ENCODE measurements around the gene RBM6.
"Not testable (repeated sequence)": the region's sequence is repeated elsewhere in the genome, so short reads cannot be mapped to it uniquely, and the experiment has no call there.

RBM6 gene

GRCh38 chr3:50050361-50050760, 110.4 kb downstream of the RBM6 start:
- no peak for DNase-seq
- in situ Hi-C loops (cut with HindIII; ENCODE audit: low pct_ligation_motif_present, low pct_unique_long_range_greater_than_20kb, low sequenced_read_pairs) = no loop called here

- no peak for DNase-seq
- in situ Hi-C loops (cut with HindIII; ENCODE audit: low pct_ligation_motif_present, low pct_unique_long_range_greater_than_20kb, low sequenced_read_pairs) = no loop called here
These were observed 117.8 kb downstream of the RBM6 start for GRCh38 chr3:50057756-50058155.

GRCh38 chr3:50068134-50068533, 128.2 kb downstream of the RBM6 start:
- in situ Hi-C loops (cut with HindIII; ENCODE audit: low pct_ligation_motif_present, low pct_unique_long_range_greater_than_20kb, low sequenced_read_pairs) = no loop called here
- DNase-seq = no peak

GRCh38 chr3:50078091-50078490, 138.1 kb downstream of the RBM6 start:
- in situ Hi-C loops (cut with HindIII; ENCODE audit: low pct_ligation_motif_present, low pct_unique_long_range_greater_than_20kb, low sequenced_read_pairs) = no loop called here
- DNase-seq = no peak

GRCh38 chr3:50078622-50079021, 138.7 kb downstream of the RBM6 start:
- no peak for DNase-seq
- in situ Hi-C loops (cut with HindIII; ENCODE audit: low pct_ligation_motif_present, low pct_unique_long_range_greater_than_20kb, low sequenced_read_pairs) = no loop called here

GRCh38 chr3:50084951-50085350, 145.0 kb downstream of the RBM6 start:
- in situ Hi-C loops (cut with HindIII; ENCODE audit: low pct_ligation_motif_present, low pct_unique_long_range_greater_than_20kb, low sequenced_read_pairs) = not testable (repeated sequence)

GRCh38 chr3:50088725-50089608, 149.0 kb downstream of the RBM6 start, which contains the start of gene RBM5:
TSS of gene RBM5 (plus strand) at chr3:50088919. CDS start at chr3:50090435, 1,516 bp downstream.
- peak; percentile 93 for DNase-seq
- in situ Hi-C loops (cut with HindIII; ENCODE audit: low pct_ligation_motif_present, low pct_unique_long_range_greater_than_20kb, low sequenced_read_pairs) = no loop called here

More at GRCh38 chr3:50084951-50085350, 145.0 kb downstream of the RBM6 start:
- DNase-seq = not testable (repeated sequence)

GRCh38 chr3:50089609-50089945, 149.6 kb downstream of the RBM6 start:
- in situ Hi-C loops (cut with HindIII; ENCODE audit: low pct_ligation_motif_present, low pct_unique_long_range_greater_than_20kb, low sequenced_read_pairs) = no loop called here
- peak; percentile 27 for DNase-seq

- in situ Hi-C loops (cut with HindIII; ENCODE audit: low pct_ligation_motif_present, low pct_unique_long_range_greater_than_20kb, low sequenced_read_pairs) = no loop called here
- no peak for DNase-seq
These were observed 151.0 kb downstream of the RBM6 start for GRCh38 chr3:50090984-50091383.

GRCh38 chr3:50095352-50095998, 155.5 kb downstream of the RBM6 start:
- in situ Hi-C loops (cut with HindIII; ENCODE audit: low pct_ligation_motif_present, low pct_unique_long_range_greater_than_20kb, low sequenced_read_pairs) = no loop called here
- DNase-seq = no peak

- in situ Hi-C loops (cut with HindIII; ENCODE audit: low pct_ligation_motif_present, low pct_unique_long_range_greater_than_20kb, low sequenced_read_pairs) = no loop called here
- DNase-seq = no peak
These were observed 160.4 kb downstream of the RBM6 start for GRCh38 chr3:50100386-50100785.

- in situ Hi-C loops (cut with HindIII; ENCODE audit: low pct_ligation_motif_present, low pct_unique_long_range_greater_than_20kb, low sequenced_read_pairs) = no loop called here
- DNase-seq = no peak
These were observed 161.3 kb downstream of the RBM6 start for GRCh38 chr3:50100956-50101845.

- in situ Hi-C loops (cut with HindIII; ENCODE audit: low pct_ligation_motif_present, low pct_unique_long_range_greater_than_20kb, low sequenced_read_pairs) = no loop called here
- DNase-seq = no peak
These were observed 162.6 kb downstream of the RBM6 start for GRCh38 chr3:50102558-50102957.

GRCh38 chr3:50111757-50112156, 171.8 kb downstream of the RBM6 start:
- in situ Hi-C loops (cut with HindIII; ENCODE audit: low pct_ligation_motif_present, low pct_unique_long_range_greater_than_20kb, low sequenced_read_pairs) = no loop called here
- DNase-seq = no peak

GRCh38 chr3:50112462-50112861, 172.5 kb downstream of the RBM6 start:
- in situ Hi-C loops (cut with HindIII; ENCODE audit: low pct_ligation_motif_present, low pct_unique_long_range_greater_than_20kb, low sequenced_read_pairs) = no loop called here
- no peak for DNase-seq

GRCh38 chr3:50117120-50117519, 177.2 kb downstream of the RBM6 start:
- in situ Hi-C loops (cut with HindIII; ENCODE audit: low pct_ligation_motif_present, low pct_unique_long_range_greater_than_20kb, low sequenced_read_pairs) = no loop called here
- DNase-seq = no peak

- DNase-seq = no peak
- in situ Hi-C loops (cut with HindIII; ENCODE audit: low pct_ligation_motif_present, low pct_unique_long_range_greater_than_20kb, low sequenced_read_pairs) = no loop called here
These were observed 178.3 kb downstream of the RBM6 start for GRCh38 chr3:50118237-50118636.

- DNase-seq = no peak
- in situ Hi-C loops (cut with HindIII; ENCODE audit: low pct_ligation_motif_present, low pct_unique_long_range_greater_than_20kb, low sequenced_read_pairs) = no loop called here
These were observed 179.8 kb downstream of the RBM6 start for GRCh38 chr3:50119786-50120185.
